HEK293T (cell line): ENCODE results near the gene YWHAB.

Experiments
- ARNT ChIP-seq: fragments of 450-650 bp; IDR thresholded peaks from 2 replicates; pipeline ENCODE4 v1.6.1; 2017; ENCODE audit warnings: mild to moderate bottlenecking
- CTBP1 ChIP-seq: fragments of 450-650 bp; IDR thresholded peaks from 2 replicates; pipeline ENCODE4 v1.6.1; 2016; ENCODE audit warnings: borderline replicate concordance
- ELF4 ChIP-seq: fragments of 450-650 bp; IDR thresholded peaks from 2 replicates; pipeline ENCODE4 v1.6.1; 2017; ENCODE audit warnings: antibody characterized with exemption
- FOXK2 ChIP-seq: fragments of 450-650 bp; IDR thresholded peaks from 2 replicates; pipeline ENCODE4 v1.6.1; 2016; ENCODE audit warnings: mild to moderate bottlenecking
- FOXM1 ChIP-seq: fragments of 450-650 bp; IDR thresholded peaks from 2 replicates; pipeline ENCODE4 v1.6.1; 2017; ENCODE audit warnings: mild to moderate bottlenecking, borderline replicate concordance
- HDGF ChIP-seq: fragments of 450-650 bp; IDR thresholded peaks from 2 replicates; pipeline ENCODE4 v1.6.1; 2017; ENCODE audit warnings: antibody characterized with exemption, borderline replicate concordance
- L3MBTL2 ChIP-seq: fragments of 450-650 bp; conservative IDR thresholded peaks from 2 replicates; pipeline ENCODE4 v1.6.1; 2016; ENCODE audit warnings: mild to moderate bottlenecking
- NFRKB ChIP-seq: fragments of 450-650 bp; IDR thresholded peaks from 2 replicates; pipeline ENCODE4 v1.6.1; 2016; ENCODE audit warnings: mild to moderate bottlenecking, moderate library complexity
- SP1 ChIP-seq: fragments of 450-650 bp; IDR thresholded peaks from 2 replicates; pipeline ENCODE4 v1.6.1; 2017
- SUZ12 ChIP-seq: fragments of 450-650 bp; IDR thresholded peaks from 2 replicates; pipeline ENCODE4 v1.6.1; 2016; ENCODE audit warnings: mild to moderate bottlenecking
- TARDBP ChIP-seq: fragments of 450-650 bp; IDR thresholded peaks from 2 replicates; pipeline ENCODE4 v1.6.1; 2016
- ZNF384 ChIP-seq: fragments of 450-650 bp; IDR thresholded peaks from 2 replicates; pipeline ENCODE4 v1.6.1; 2016
- TF ChIP-seq, protein P1 (sequence below): fragments of 450-650 bp; IDR thresholded peaks from 2 replicates; pipeline ENCODE4 v1.6.1; 2016

DNA sequence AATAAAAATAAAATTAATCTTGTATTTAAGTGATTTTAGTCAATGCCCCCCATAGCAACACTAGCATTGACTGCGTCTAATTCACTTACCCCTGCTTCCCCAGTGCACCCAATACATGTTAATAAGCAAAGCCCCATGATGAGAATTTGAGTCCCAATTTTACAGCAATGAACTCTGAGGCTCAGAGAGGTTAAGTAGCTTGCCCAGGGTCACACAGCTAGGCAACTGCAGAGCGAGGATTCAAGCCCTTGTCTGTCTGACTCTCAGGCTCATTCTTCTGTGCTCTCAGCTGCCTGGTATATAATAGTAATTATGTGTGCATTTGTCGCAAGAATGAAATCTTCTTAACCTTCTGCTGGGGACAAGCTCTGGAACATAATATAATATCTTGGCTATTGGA lies 32.8 kb downstream of the YWHAB start:
- no peak for TF ChIP-seq SUZ12
- no peak for TF ChIP-seq FOXK2
- no peak for TF ChIP-seq ARNT
- TF ChIP-seq NFRKB: no peak
- no peak for TF ChIP-seq L3MBTL2
- TF ChIP-seq ELF4: no peak
- TF ChIP-seq SP1: no peak
- TF ChIP-seq, protein P1, sequence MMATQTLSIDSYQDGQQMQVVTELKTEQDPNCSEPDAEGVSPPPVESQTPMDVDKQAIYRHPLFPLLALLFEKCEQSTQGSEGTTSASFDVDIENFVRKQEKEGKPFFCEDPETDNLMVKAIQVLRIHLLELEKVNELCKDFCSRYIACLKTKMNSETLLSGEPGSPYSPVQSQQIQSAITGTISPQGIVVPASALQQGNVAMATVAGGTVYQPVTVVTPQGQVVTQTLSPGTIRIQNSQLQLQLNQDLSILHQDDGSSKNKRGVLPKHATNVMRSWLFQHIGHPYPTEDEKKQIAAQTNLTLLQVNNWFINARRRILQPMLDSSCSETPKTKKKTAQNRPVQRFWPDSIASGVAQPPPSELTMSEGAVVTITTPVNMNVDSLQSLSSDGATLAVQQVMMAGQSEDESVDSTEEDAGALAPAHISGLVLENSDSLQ: no peak
- TF ChIP-seq ZNF384: no peak
- TF ChIP-seq FOXM1: no peak
- TF ChIP-seq HDGF: no peak
- TF ChIP-seq TARDBP: no peak
- TF ChIP-seq CTBP1: no peak
